IMR-90 (cell line): ENCODE results near the gene RHEX.
"Not testable (repeated sequence)": the region's sequence is repeated elsewhere in the genome, so short reads cannot be mapped to it uniquely, and the experiment has no call there.

Experiments used
- CEBPB ChIP-seq: IDR thresholded peaks from 2 replicates; pipeline ENCODE4 v1.6.1; 2012; ENCODE audit warnings: low read depth, low read length, improper control_type of control experiment
- CTCF ChIP-seq: conservative IDR thresholded peaks from 2 replicates; pipeline ENCODE4 v1.5.1; 2012; ENCODE audit warnings: mild to moderate bottlenecking, low read depth, low read length, improper control_type of control experiment
- ELK1 ChIP-seq: fragments of 150-350 bp; IDR thresholded peaks from 2 replicates; pipeline ENCODE4 v1.6.1; 2016; ENCODE audit warnings: low read depth, mild to moderate bottlenecking, low read length, moderate library complexity, borderline replicate concordance
- FOS ChIP-seq: fragments of 150-350 bp; IDR thresholded peaks from 2 replicates; pipeline ENCODE4 v1.6.1; 2016; ENCODE audit warnings: low read depth, low read length
- MAFK ChIP-seq: IDR thresholded peaks from 2 replicates; pipeline ENCODE4 v1.6.1; 2012; ENCODE audit warnings: low read depth, low read length, improper control_type of control experiment
- MXI1 ChIP-seq: IDR thresholded peaks from 2 replicates; pipeline ENCODE4 v1.6.1; 2012; ENCODE audit warnings: low read depth, mild to moderate bottlenecking, low read length, moderate library complexity, borderline replicate concordance
- POLR2A ChIP-seq: IDR thresholded peaks from 2 replicates; pipeline ENCODE4 v1.6.1; 2012; ENCODE audit warnings: mild to moderate bottlenecking, low read depth, low read length
- RAD21 ChIP-seq: IDR thresholded peaks from 2 replicates; pipeline ENCODE4 v1.6.1; 2012; ENCODE audit warnings: low read length, improper control_type of control experiment
- RCOR1 ChIP-seq: IDR thresholded peaks from 2 replicates; pipeline ENCODE4 v1.6.1; 2012; ENCODE audit warnings: mild to moderate bottlenecking, low read length, improper control_type of control experiment; ENCODE audit not compliant: insufficient replicate concordance
- RFX5 ChIP-seq: IDR thresholded peaks from 2 replicates; pipeline ENCODE4 v1.8.0; 2012; ENCODE audit warnings: low read depth, mild to moderate bottlenecking, low read length, moderate library complexity
- USF2 ChIP-seq: fragments of 150-350 bp; IDR thresholded peaks from 2 replicates; pipeline ENCODE4 v1.6.1; 2017; ENCODE audit warnings: mild to moderate bottlenecking, antibody characterized with exemption, low read length, low read depth

- not testable (repeated sequence) for TF ChIP-seq ELK1, CTCF, POLR2A, USF2, RFX5, MAFK, RCOR1, RAD21, MXI1, CEBPB, FOS
Measured at GRCh38 chr1:206064501-206064900, 11.5 kb downstream of the RHEX start.
